SK-N-SH treated with all-trans-retinoic acid at 6 μM for 48 hours (cell line): Measurements from ENCODE around the gene ZNF362.

ENCODE experiments used
- ZFP30 ChIP-seq: fragments of 450-650 bp; formaldehyde crosslinking; IDR thresholded peaks from 2 replicates; pipeline ENCODE4 v1.5.0; 2022; ENCODE audit warnings: mild to moderate bottlenecking, moderate library complexity
- TF ChIP-seq, protein P1 (sequence below): fragments of 250-450 bp; sonication (Bioruptor Pico); IDR thresholded peaks from 2 replicates; pipeline ENCODE4 v1.5.1; 2020; ENCODE audit warnings: low read depth, mild to moderate bottlenecking, moderate library complexity

GRCh38 chr1:33314416-33314815, 58.1 kb downstream of the ZNF362 start:
- TF ChIP-seq, protein P1, sequence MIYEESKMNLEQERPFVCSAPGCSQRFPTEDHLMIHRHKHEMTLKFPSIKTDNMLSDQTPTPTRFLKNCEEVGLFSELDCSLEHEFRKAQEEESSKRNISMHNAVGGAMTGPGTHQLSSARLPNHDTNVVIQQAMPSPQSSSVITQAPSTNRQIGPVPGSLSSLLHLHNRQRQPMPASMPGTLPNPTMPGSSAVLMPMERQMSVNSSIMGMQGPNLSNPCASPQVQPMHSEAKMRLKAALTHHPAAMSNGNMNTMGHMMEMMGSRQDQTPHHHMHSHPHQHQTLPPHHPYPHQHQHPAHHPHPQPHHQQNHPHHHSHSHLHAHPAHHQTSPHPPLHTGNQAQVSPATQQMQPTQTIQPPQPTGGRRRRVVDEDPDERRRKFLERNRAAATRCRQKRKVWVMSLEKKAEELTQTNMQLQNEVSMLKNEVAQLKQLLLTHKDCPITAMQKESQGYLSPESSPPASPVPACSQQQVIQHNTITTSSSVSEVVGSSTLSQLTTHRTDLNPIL (CRISPR knock-in tag) = no peak
- TF ChIP-seq ZFP30 (CRISPR knock-in tag) = no peak
